IMR-90 (cell line): ENCODE data around the gene TMEM184B. TPM values are rescaled to one million over a fixed set of nuclear protein-coding genes. Genes with fewer than 3 reads are reported as not detected.
A peak's percentile ranks its signal among the peaks of the same experiment; 100 is the strongest.

Experiments used
- ATAC-seq: fragments of 200-7000 bp; cut with Tn5 transposase; 2 replicates; pipeline ENCODE4 v1.9.1; 2020; ENCODE audit warnings: low read depth, mild to moderate bottlenecking, moderate library complexity
- BruUV-seq: library from RNA; stranded (reverse); fragments of 400-500 nt; replicated peaks from 2 replicates; lab custom pipeline; 2021; lab: Mats Ljungman, UMichigan
- CTCF ChIA-PET: fragments of 300-600 bp; formaldehyde crosslinking; extraction: SDS; loops from one replicate; lab custom pipeline; 2021; ENCODE audit warnings: antibody characterized with exemption; lab: Yijun Ruan, JAX
- POLR2A ChIA-PET: fragments of 300-600 bp; sonication (Branson Sonifier 250); formaldehyde crosslinking; loops from one replicate; lab custom pipeline; 2022; ENCODE audit warnings: antibody characterized with exemption; ENCODE audit not compliant: unreplicated experiment; lab: Charles Lee
- DNase-seq: peaks from one replicate; pipeline ENCODE4 v3.0.0; 2013
- H2AFZ ChIP-seq: replicated peaks from 2 replicates; pipeline ENCODE3; 2013; ENCODE audit warnings: low read length, mild to moderate bottlenecking; ENCODE audit not compliant: poor library complexity
- H2AK5ac ChIP-seq: 2 replicates; pipeline ENCODE4 v1.6.1; 2013; ENCODE audit warnings: low read depth, low read length, inconsistent platforms
- H2AK9ac ChIP-seq: replicated peaks from 2 replicates; pipeline ENCODE3; 2013; ENCODE audit warnings: mild to moderate bottlenecking, low read depth, low read length, moderate library complexity; ENCODE audit not compliant: poor library complexity
- H2BK120ac ChIP-seq: 2 replicates; pipeline ENCODE4 v1.6.1; 2013; ENCODE audit warnings: low read depth, low read length, inconsistent platforms
- H2BK15ac ChIP-seq: 3 replicates; pipeline ENCODE4 v1.6.1; 2013; ENCODE audit warnings: low read depth, low read length, inconsistent platforms
- H2BK20ac ChIP-seq: 2 replicates; pipeline ENCODE4 v1.6.1; 2013; ENCODE audit warnings: low read depth, mild to moderate bottlenecking, inconsistent platforms, low read length, moderate library complexity
- H2BK5ac ChIP-seq: 2 replicates; pipeline ENCODE4 v1.6.1; 2013; ENCODE audit warnings: mild to moderate bottlenecking, low read depth, low read length, inconsistent platforms; ENCODE audit not compliant: poor library complexity, severe bottlenecking
- H3K14ac ChIP-seq: replicated peaks from 2 replicates; pipeline ENCODE4 v1.6.1; 2013; ENCODE audit warnings: low read depth, low read length, inconsistent platforms
- H3K18ac ChIP-seq: 2 replicates; pipeline ENCODE4 v1.6.1; 2013; ENCODE audit warnings: low read depth, low read length, control low read depth
- H3K23ac ChIP-seq: 2 replicates; pipeline ENCODE4 v1.6.1; 2013; ENCODE audit warnings: low read depth, low read length, inconsistent platforms
- H3K27ac ChIP-seq: 2 replicates; pipeline ENCODE4 v1.5.1; 2013; ENCODE audit warnings: mild to moderate bottlenecking, control low read depth, low read length; ENCODE audit not compliant: insufficient read depth
- H3K27me3 ChIP-seq: 2 replicates; pipeline ENCODE4 v1.6.1; 2013; ENCODE audit warnings: low read length; ENCODE audit not compliant: control insufficient read depth, insufficient read depth
- H3K36me3 ChIP-seq: 2 replicates; pipeline ENCODE4 v1.6.1; 2013; ENCODE audit warnings: low read length, mixed read lengths; ENCODE audit not compliant: control insufficient read depth, insufficient read depth
- H3K4ac ChIP-seq: 2 replicates; pipeline ENCODE4 v1.6.1; 2013; ENCODE audit warnings: low read depth, low read length, inconsistent platforms
- H3K4me1 ChIP-seq: 2 replicates; pipeline ENCODE4 v1.6.1; 2013; ENCODE audit warnings: low read length, mixed read lengths; ENCODE audit not compliant: control insufficient read depth, insufficient read depth
- H3K4me2 ChIP-seq: 2 replicates; pipeline ENCODE4 v1.6.1; 2013; ENCODE audit warnings: low read depth, mild to moderate bottlenecking, control low read depth, low read length, moderate library complexity
- H3K4me3 ChIP-seq: 2 replicates; pipeline ENCODE4 v1.5.1; 2013; ENCODE audit warnings: low read depth, mild to moderate bottlenecking, control low read depth, low read length, moderate library complexity; ENCODE audit not compliant: insufficient read depth
- H3K56ac ChIP-seq: 2 replicates; pipeline ENCODE4 v1.6.1; 2013; ENCODE audit warnings: low read length, inconsistent platforms; ENCODE audit not compliant: insufficient read depth; ENCODE audit errors: extremely low read depth
- H3K79me1 ChIP-seq, 2 experiments: 2 replicates each; pipeline ENCODE4 v1.6.1; 2013; ENCODE audit warnings: low read length in 2 of 2, inconsistent platforms in 1 of 2, low read depth in 1 of 2
- H3K9ac ChIP-seq: 2 replicates; pipeline ENCODE4 v1.6.1; 2013; ENCODE audit warnings: low read depth, low read length, control low read depth
- H3K9me1 ChIP-seq: 2 replicates; pipeline ENCODE4 v1.6.1; 2013; ENCODE audit warnings: low read length, inconsistent platforms; ENCODE audit not compliant: insufficient read depth
- H3K9me3 ChIP-seq: 2 replicates; pipeline ENCODE4 v1.6.1; 2013; ENCODE audit warnings: low read length; ENCODE audit not compliant: control insufficient read depth, insufficient read depth
- H4K20me1 ChIP-seq: 2 replicates; pipeline ENCODE4 v1.6.1; 2013; ENCODE audit warnings: low read length, inconsistent platforms; ENCODE audit not compliant: insufficient read depth
- H4K5ac ChIP-seq: 2 replicates; pipeline ENCODE4 v1.6.1; 2013; ENCODE audit warnings: mild to moderate bottlenecking, low read depth, low read length, control low read depth
- H4K8ac ChIP-seq, 2 experiments: 2 replicates each; pipeline ENCODE4 v1.6.1; 2013; ENCODE audit warnings: low read depth in 2 of 2, low read length in 2 of 2, control low read depth in 1 of 2, inconsistent platforms in 1 of 2
- H4K91ac ChIP-seq: 2 replicates; pipeline ENCODE4 v1.6.1; 2013; ENCODE audit warnings: low read depth, low read length, inconsistent platforms; ENCODE audit not compliant: insufficient read depth
- MAZ ChIP-seq: IDR thresholded peaks from 2 replicates; pipeline ENCODE4 v1.6.1; 2012; ENCODE audit warnings: low read depth, mild to moderate bottlenecking, low read length, improper control_type of control experiment, moderate library complexity, borderline replicate concordance
- MXI1 ChIP-seq: IDR thresholded peaks from 2 replicates; pipeline ENCODE4 v1.6.1; 2012; ENCODE audit warnings: low read depth, mild to moderate bottlenecking, low read length, moderate library complexity, borderline replicate concordance
- NFE2L2 ChIP-seq: fragments of 150-350 bp; IDR thresholded peaks from 2 replicates; pipeline ENCODE4 v1.6.1; 2016; ENCODE audit warnings: low read depth, mild to moderate bottlenecking, low read length
- RAD21 ChIP-seq: IDR thresholded peaks from 2 replicates; pipeline ENCODE4 v1.6.1; 2012; ENCODE audit warnings: low read length, improper control_type of control experiment
- RCOR1 ChIP-seq: IDR thresholded peaks from 2 replicates; pipeline ENCODE4 v1.6.1; 2012; ENCODE audit warnings: mild to moderate bottlenecking, low read length, improper control_type of control experiment; ENCODE audit not compliant: insufficient replicate concordance
- RFX5 ChIP-seq: IDR thresholded peaks from 2 replicates; pipeline ENCODE4 v1.8.0; 2012; ENCODE audit warnings: low read depth, mild to moderate bottlenecking, low read length, moderate library complexity
- SMC3 ChIP-seq: fragments of 150-350 bp; IDR thresholded peaks from 2 replicates; pipeline ENCODE4 v1.6.1; 2016; ENCODE audit warnings: low read depth, mild to moderate bottlenecking, antibody characterized with exemption, low read length, moderate library complexity
- WGBS, 2 experiments: methylation state at CpG; one replicate each; pipeline versions ENCODE4 v1.1.5 to v1.1.7; 2013; ENCODE audit warnings: missing lambda C conversion rate in 2 of 2; ENCODE audit not compliant: insufficient read length in 1 of 2; ENCODE audit errors: extremely low coverage in 2 of 2; 5-methylcytosine and 5-hydroxymethylcytosine counted together
- dilution Hi-C: fragments of 300-500 bp; cut with HindIII; formaldehyde crosslinking; loops from one replicate; pipeline ENCODE4 v1.14.3; 2018; ENCODE audit warnings: low sequenced_read_pairs; ENCODE audit not compliant: unreplicated experiment
- in situ Hi-C: fragments of 300-500 bp; cut with MboI; formaldehyde crosslinking; loops from 3 replicates; pipeline ENCODE4 v1.14.3; 2019; ENCODE audit warnings: low sequenced_read_pairs, inconsistent platforms, mixed read lengths
- intact Hi-C: fragments of 100-400 bp; cut with micrococcal nuclease; formaldehyde crosslinking; loops from 2 replicates; pipeline ENCODE4 v1.10.0; 2022
- polyA plus RNA-seq, 3 experiments: library from polyadenylated mRNA; depleted of rRNA; stranded (reverse); fragments of >200 nt; gene quantifications; 2 replicates each; pipeline ENCODE4 v1.2.3, GENCODE V29; 2012; ENCODE audit warnings: low replicate concordance in 1 of 3
- total RNA-seq: library from RNA; depleted of rRNA; stranded (reverse); fragments of >200 nt; gene quantifications from 2 replicates; pipeline ENCODE4 v1.2.3, GENCODE V29; 2012
- TF ChIP-seq, protein P1 (sequence below): fragments of 150-350 bp; IDR thresholded peaks from 2 replicates; pipeline ENCODE4 v1.6.1; 2017; ENCODE audit warnings: mild to moderate bottlenecking, antibody characterized with exemption, low read length, low read depth

TMEM184B gene
- total and polyA plus RNA-seq, 2 of the 4 experiments (the other 2 are of a cell fraction): 9.1 to 81.1 TPM

DNA sequence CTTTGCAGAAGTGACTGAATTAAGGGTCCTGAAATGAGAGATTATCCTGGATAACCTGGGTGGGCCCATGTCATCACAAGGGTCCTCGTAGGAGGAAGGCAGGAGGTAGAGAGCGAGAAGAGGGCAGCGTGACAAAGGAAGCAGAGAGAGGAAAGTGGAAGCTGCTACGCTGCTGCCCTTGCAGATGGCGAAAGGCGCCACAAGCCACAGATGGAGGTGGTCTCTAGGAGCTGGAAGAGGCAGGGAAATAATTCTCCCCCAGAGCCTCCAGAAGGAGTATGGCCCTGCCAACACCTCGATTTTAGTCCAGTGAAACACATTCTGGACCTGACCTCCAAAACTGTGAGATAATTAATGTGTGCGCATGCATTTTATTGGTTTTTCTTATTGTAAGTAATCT is 13.4 kb downstream of the TMEM184B start:
- Histone ChIP-seq H2BK5ac (peak overlapping the region; percentile 0), H3K36me3 (peaks cover 4% of the 10 kb centered on the region), H3K79me1 (peaks cover 15 to 87% of the 10 kb centered on the region in 2 experiments), H2AK9ac (no peak overlapping the region), H2AK5ac (peak overlapping the region; percentile 11; the same call in 1 of the 2 replicates), H3K9me1 (peaks cover 42% of the 10 kb centered on the region), H3K4me3 (no peak overlapping the region), H3K9ac (no peak overlapping the region), H3K56ac (no peak overlapping the region), H4K8ac (peak overlapping the region in 1 of 2 experiments; percentile 27; a peak in 1 of 4 replicates), H3K4ac (no peak overlapping the region), H2BK15ac (no peak overlapping the region; the same call in 2 of the 3 replicates), H2BK120ac (no peak overlapping the region; the same call in 1 of the 2 replicates), H4K20me1 (peaks cover 84% of the 10 kb centered on the region), H3K27ac (no peak overlapping the region), H2BK20ac (no peak overlapping the region), H3K18ac (no peak overlapping the region), H2AFZ (no peak overlapping the region), H4K91ac (no peak overlapping the region), H3K4me2 (no peak overlapping the region), H3K14ac (peak overlapping the region; percentile 57; the same call in 1 of the 2 replicates), H3K9me3 (no peaks in the 10 kb centered on the region), H3K23ac (peak overlapping the region; percentile 53; the same call in 1 of the 2 replicates), H4K5ac (no peak overlapping the region), H3K27me3 (no peaks in the 10 kb centered on the region), H3K4me1 (peaks cover 26% of the 10 kb centered on the region)
- DNase-seq: no peak
- ChIA-PET CTCF (no interaction called here), POLR2A (no interaction called here)
- TF ChIP-seq RCOR1: no peak
- TF ChIP-seq RFX5: no peak
- TF ChIP-seq RAD21: no peak
- TF ChIP-seq NFE2L2: no peak
- TF ChIP-seq MXI1: no peak
- TF ChIP-seq, protein P1, sequence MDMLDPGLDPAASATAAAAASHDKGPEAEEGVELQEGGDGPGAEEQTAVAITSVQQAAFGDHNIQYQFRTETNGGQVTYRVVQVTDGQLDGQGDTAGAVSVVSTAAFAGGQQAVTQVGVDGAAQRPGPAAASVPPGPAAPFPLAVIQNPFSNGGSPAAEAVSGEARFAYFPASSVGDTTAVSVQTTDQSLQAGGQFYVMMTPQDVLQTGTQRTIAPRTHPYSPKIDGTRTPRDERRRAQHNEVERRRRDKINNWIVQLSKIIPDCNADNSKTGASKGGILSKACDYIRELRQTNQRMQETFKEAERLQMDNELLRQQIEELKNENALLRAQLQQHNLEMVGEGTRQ: no peak
- no peak for TF ChIP-seq MAZ
- no peak for TF ChIP-seq SMC3
- dilution Hi-C loops: no loop called here
- no TSS peak for BruUV-seq
- in situ Hi-C loops: no loop called here
- WGBS, 2 experiments: 80% methylated on average over 1 of the region's 8 CpGs; no CpG with 5 or more reads in 1 of the 2 experiments
- intact Hi-C loops: no loop called here
- ATAC-seq: no peak
